ENCODE measurements around the gene LHPP.

DNA sequence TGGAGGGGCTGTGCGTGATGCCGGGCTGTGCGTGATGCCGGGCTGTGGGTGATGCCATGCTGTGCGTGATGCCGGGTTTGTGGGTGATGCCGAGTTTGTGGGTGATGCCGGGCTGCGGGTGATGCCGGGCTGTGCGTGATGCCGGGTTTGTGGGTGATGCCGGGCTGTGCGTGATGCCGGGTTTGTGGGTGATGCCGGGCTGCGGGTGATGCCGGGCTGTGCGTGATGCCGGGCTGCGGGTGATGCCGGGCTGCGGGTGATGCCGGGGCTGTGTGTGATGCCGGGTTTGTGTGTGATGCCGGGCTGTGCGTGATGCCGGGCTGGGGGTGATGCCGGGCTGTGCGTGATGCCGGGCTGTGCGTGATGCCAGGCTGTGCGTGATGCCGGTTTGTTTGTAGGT, 153.6 kb downstream of the LHPP start:
- TF ChIP-seq CTCF (IDR thresholded peaks at IDR 0.05) (no peak), EZH2 (IDR thresholded peaks at IDR 0.05) (no peak)

Data from neural progenitor cell (in vitro differentiated cells).